Measurements from ENCODE around the gene TMCC2.

Gene TMCC2

DNA sequence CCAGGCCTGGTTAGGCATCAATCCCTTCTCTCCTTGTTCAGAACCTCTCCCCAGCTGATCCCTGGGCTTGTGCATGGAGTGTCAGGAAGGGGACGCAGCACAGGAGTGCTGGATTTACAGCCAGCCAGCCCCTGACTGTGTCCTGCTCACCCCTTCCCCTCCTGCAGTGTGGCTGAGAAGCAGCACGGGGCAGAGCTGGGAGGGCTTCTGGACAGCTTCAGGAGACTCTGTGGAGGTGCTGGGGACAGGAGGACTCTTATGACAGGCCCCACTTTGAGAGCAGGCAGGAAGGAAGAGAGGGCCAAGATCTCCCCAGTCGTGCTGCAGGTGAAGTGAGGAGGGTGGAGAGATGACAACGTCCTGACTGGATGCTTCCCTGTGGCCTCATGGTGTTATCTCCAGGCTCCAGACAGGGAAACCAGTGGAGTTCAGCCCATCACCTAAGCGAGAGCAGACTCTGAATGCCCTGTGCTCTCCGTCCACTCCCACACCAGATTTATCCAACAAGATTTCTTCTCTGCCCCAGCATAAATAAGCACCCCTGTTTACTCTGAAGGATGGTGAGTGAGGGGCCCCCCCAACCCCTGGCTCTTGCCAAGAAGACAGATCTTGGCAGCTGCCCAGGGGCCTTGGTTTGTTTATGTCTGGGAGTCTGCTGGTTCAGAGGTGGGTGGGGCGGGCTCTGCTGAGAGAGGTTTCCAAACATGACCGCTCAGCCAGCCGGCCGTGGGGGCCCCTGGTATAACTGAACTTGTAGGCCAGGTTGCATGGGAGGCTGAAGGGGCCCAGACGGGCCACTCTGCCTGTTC is 21.3 kb downstream of the TMCC2 start:
- Histone ChIP-seq H3K27ac (ENCODE audit: low read length) (no peak overlapping the region), H3K4me2 (ENCODE audit: low read depth, low read length) (no peak overlapping the region), H4K20me1 (ENCODE audit: insufficient read depth, low read length) (no peaks in the 10 kb centered on the region), H3K27me3 (replicated peaks; ENCODE audit: insufficient read depth, low read length) (no peaks in the 10 kb centered on the region), H3K4me3 (ENCODE audit: low read length) (no peak overlapping the region), H3K9ac (ENCODE audit: low read length) (no peak overlapping the region), H3K79me2 (ENCODE audit: low read length) (peaks cover 77% of the 10 kb centered on the region), H3K9me3 (replicated peaks; ENCODE audit: insufficient read depth, low read length) (no peaks in the 10 kb centered on the region), H3K36me3 (replicated peaks; ENCODE audit: insufficient read depth, low read length) (no peaks in the 10 kb centered on the region), H3F3A (ENCODE audit: insufficient read depth, low read length) (peaks cover 26% of the 10 kb centered on the region), H2AFZ (ENCODE audit: low read length) (no peak overlapping the region), H3K4me1 (ENCODE audit: low read length) (peaks cover 48% of the 10 kb centered on the region), H3K9me2 (replicated peaks; ENCODE audit: insufficient read depth, low read length) (no peaks in the 10 kb centered on the region)
- TF ChIP-seq, protein P1, sequence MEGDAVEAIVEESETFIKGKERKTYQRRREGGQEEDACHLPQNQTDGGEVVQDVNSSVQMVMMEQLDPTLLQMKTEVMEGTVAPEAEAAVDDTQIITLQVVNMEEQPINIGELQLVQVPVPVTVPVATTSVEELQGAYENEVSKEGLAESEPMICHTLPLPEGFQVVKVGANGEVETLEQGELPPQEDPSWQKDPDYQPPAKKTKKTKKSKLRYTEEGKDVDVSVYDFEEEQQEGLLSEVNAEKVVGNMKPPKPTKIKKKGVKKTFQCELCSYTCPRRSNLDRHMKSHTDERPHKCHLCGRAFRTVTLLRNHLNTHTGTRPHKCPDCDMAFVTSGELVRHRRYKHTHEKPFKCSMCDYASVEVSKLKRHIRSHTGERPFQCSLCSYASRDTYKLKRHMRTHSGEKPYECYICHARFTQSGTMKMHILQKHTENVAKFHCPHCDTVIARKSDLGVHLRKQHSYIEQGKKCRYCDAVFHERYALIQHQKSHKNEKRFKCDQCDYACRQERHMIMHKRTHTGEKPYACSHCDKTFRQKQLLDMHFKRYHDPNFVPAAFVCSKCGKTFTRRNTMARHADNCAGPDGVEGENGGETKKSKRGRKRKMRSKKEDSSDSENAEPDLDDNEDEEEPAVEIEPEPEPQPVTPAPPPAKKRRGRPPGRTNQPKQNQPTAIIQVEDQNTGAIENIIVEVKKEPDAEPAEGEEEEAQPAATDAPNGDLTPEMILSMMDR (IDR thresholded peaks at IDR 0.05; ENCODE audit: low read length) = no peak
- no peak for TF ChIP-seq EZH2 (optimal IDR thresholded peaks at IDR 0.05; ENCODE audit: low read depth, low read length)
- TF ChIP-seq EZH2phosphoT487 (IDR thresholded peaks at IDR 0.05; ENCODE audit: low read length) = no peak
- DNase-seq = no peak

DNA sequence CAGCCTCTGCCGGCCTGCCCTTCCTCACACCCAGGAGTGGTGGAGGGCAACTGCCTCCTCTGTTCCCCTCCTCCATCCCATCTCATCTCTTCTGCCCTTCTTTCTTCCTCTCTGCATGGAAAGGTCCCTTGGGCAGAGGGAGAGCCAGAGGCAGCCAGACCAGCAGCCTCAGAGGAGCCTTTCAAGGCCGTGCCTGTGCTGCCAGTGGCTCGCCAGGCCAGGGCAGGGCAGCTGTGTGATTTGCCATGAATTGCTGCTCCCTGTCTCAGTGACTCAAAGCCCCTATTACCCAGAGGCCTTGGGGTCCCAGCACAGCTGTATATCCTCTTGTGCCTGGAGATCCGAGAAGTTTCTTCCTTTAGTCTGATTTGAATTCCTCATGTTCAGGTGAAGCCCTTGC is 21.9 kb downstream of the TMCC2 start:
- no peaks in the 10 kb centered on the region for H3K9me3 ChIP-seq (replicated peaks; ENCODE audit: insufficient read depth, low read length)
- TF ChIP-seq EZH2 (optimal IDR thresholded peaks at IDR 0.05; ENCODE audit: low read depth, low read length) = no peak
- TF ChIP-seq EZH2phosphoT487 (IDR thresholded peaks at IDR 0.05; ENCODE audit: low read length) = no peak
- TF ChIP-seq, protein P1 (IDR thresholded peaks at IDR 0.05; ENCODE audit: low read length) = no peak
- DNase-seq = no peak
- H3F3A ChIP-seq (ENCODE audit: insufficient read depth, low read length) = peaks cover 26% of the 10 kb centered on the region
- H3K79me2 ChIP-seq (ENCODE audit: low read length) = peaks cover 77% of the 10 kb centered on the region
- no peak overlapping the region for H3K27ac ChIP-seq (ENCODE audit: low read length)
- no peaks in the 10 kb centered on the region for H3K9me2 ChIP-seq (replicated peaks; ENCODE audit: insufficient read depth, low read length)
- no peaks in the 10 kb centered on the region for H3K27me3 ChIP-seq (replicated peaks; ENCODE audit: insufficient read depth, low read length)
- H3K4me3 ChIP-seq (ENCODE audit: low read length) = no peak overlapping the region
- no peak overlapping the region for H3K4me2 ChIP-seq (ENCODE audit: low read depth, low read length)
- no peak overlapping the region for H3K9ac ChIP-seq (ENCODE audit: low read length)
- H3K4me1 ChIP-seq (ENCODE audit: low read length) = peaks cover 48% of the 10 kb centered on the region
- H2AFZ ChIP-seq (ENCODE audit: low read length) = no peak overlapping the region
- H4K20me1 ChIP-seq (ENCODE audit: insufficient read depth, low read length) = no peaks in the 10 kb centered on the region
- H3K36me3 ChIP-seq (replicated peaks; ENCODE audit: insufficient read depth, low read length) = no peaks in the 10 kb centered on the region

DNA sequence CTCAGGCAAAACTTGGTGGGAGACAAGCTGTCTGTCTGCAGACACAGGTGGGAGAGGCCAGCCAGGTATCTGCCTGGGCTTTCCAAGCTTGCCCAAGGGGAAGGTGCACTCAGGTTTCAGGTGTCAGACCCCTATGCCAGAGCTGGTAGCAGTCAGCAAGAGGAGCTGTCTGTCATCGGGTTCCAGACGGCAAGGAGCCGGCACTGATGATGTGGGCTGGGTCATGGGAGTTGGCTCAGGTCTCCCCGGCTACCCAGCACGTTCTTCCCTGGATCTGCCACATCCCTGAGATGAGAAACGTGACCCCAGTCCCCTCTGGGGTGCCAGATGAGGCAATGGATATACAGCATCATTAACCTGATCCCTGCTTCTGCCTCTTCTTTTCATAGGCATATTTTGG is 23.0 kb downstream of the TMCC2 start:
- Histone ChIP-seq H3K79me2 (ENCODE audit: low read length) (peaks cover 69% of the 10 kb centered on the region), H3K27me3 (replicated peaks; ENCODE audit: insufficient read depth, low read length) (no peaks in the 10 kb centered on the region), H3K4me1 (ENCODE audit: low read length) (peaks cover 43% of the 10 kb centered on the region), H2AFZ (ENCODE audit: low read length) (no peak overlapping the region), H3K9me3 (replicated peaks; ENCODE audit: insufficient read depth, low read length) (no peaks in the 10 kb centered on the region), H3F3A (ENCODE audit: insufficient read depth, low read length) (peaks cover 20% of the 10 kb centered on the region), H3K36me3 (replicated peaks; ENCODE audit: insufficient read depth, low read length) (no peaks in the 10 kb centered on the region), H3K27ac (ENCODE audit: low read length) (no peak overlapping the region), H3K4me2 (ENCODE audit: low read depth, low read length) (no peak overlapping the region), H3K9ac (ENCODE audit: low read length) (no peak overlapping the region), H4K20me1 (ENCODE audit: insufficient read depth, low read length) (no peaks in the 10 kb centered on the region), H3K4me3 (ENCODE audit: low read length) (no peak overlapping the region), H3K9me2 (replicated peaks; ENCODE audit: insufficient read depth, low read length) (no peaks in the 10 kb centered on the region)
- TF ChIP-seq, protein P1 (IDR thresholded peaks at IDR 0.05; ENCODE audit: low read length) = no peak
- no peak for TF ChIP-seq EZH2phosphoT487 (IDR thresholded peaks at IDR 0.05; ENCODE audit: low read length)
- TF ChIP-seq EZH2 (optimal IDR thresholded peaks at IDR 0.05; ENCODE audit: low read depth, low read length) = no peak
- no peak for DNase-seq
